HuH-7 (cell line): ENCODE measurements around the gene LY6G6F.
A peak's percentile ranks its signal among the peaks of the same experiment; 100 is the strongest.
"Not testable (repeated sequence)": the region's sequence is repeated elsewhere in the genome, so short reads cannot be mapped to it uniquely, and the experiment has no call there.

Experiments
- DNase-seq: peaks from one replicate; pipeline ENCODE4 v3.0.0; 2011; ENCODE audit warnings: low spot score

Gene LY6G6F

GRCh38 chr6:31702819-31703716 is 3.6 kb upstream of the LY6G6F start, which contains the start of gene ABHD16A:
Gene ABHD16A, minus strand, starts transcription at chr6:31703324. Its CDS starts 43 bp downstream, at chr6:31703281.
- peak; percentile 88 for DNase-seq

GRCh38 chr6:31705931-31706330 is 735 bp upstream of the LY6G6F start:
- DNase-seq, result no peak

GRCh38 chr6:31707701-31708100 is 1.0 kb downstream of the LY6G6F start:
- no peak for DNase-seq

GRCh38 chr6:31708224-31708623 is 1.6 kb downstream of the LY6G6F start:
- DNase-seq, result no peak

- not testable (repeated sequence) for DNase-seq
Measured at GRCh38 chr6:31709157-31709556, 2.5 kb downstream of the LY6G6F start.

- no peak for DNase-seq
Measured at GRCh38 chr6:31710523-31711219, 4.0 kb downstream of the LY6G6F start.

- no peak for DNase-seq
Measured at GRCh38 chr6:31711233-31711632, 4.6 kb downstream of the LY6G6F start.

GRCh38 chr6:31712296-31712695 is 5.6 kb downstream of the LY6G6F start:
- no peak for DNase-seq

GRCh38 chr6:31713465-31713864 is 6.8 kb downstream of the LY6G6F start:
- DNase-seq, result no peak

- no peak for DNase-seq
Measured at GRCh38 chr6:31713991-31714684, 7.5 kb downstream of the LY6G6F start.

GRCh38 chr6:31715022-31715958 is 8.6 kb downstream of the LY6G6F start, which contains the start of gene LY6G6D:
Gene LY6G6D, plus strand, starts transcription at chr6:31715348. Its CDS starts 8 bp downstream, at chr6:31715356.
- no peak for DNase-seq

GRCh38 chr6:31717499-31718222 is 11.0 kb downstream of the LY6G6F start:
- DNase-seq, result no peak

- no peak for DNase-seq
Measured at GRCh38 chr6:31718265-31718664, 11.6 kb downstream of the LY6G6F start.

GRCh38 chr6:31719001-31719400 is 12.3 kb downstream of the LY6G6F start:
- DNase-seq, result no peak

GRCh38 chr6:31720196-31720770 is 13.6 kb downstream of the LY6G6F start:
- no peak for DNase-seq

- no peak for DNase-seq
Measured at GRCh38 chr6:31721351-31722020, 14.8 kb downstream of the LY6G6F start, which contains the start of gene LY6G6C. Gene LY6G6C, minus strand, starts transcription at chr6:31721746. Its CDS starts 67 bp downstream, at chr6:31721679.

- no peak for DNase-seq
Measured at GRCh38 chr6:31722173-31722572, 15.5 kb downstream of the LY6G6F start.

GRCh38 chr6:31723245-31723979 is 16.7 kb downstream of the LY6G6F start, which contains the start of gene MPIG6B:
Gene MPIG6B, plus strand, starts transcription at chr6:31723373. Its CDS starts 11 bp downstream, at chr6:31723384.
- DNase-seq, result no peak
